Inferior parietal cortex (tissue), 1 donor: ENCODE data around the gene PARP6.

Experiments used
- DNase-seq: peaks from one replicate; pipeline ENCODE4 v3.0.0-alpha.2; 2016; ENCODE audit errors: extremely low spot score

PARP6 gene

GRCh38 chr15:72199721-72200212 is 72.6 kb downstream of the PARP6 start:
- DNase-seq = peak; percentile 81

- no peak for DNase-seq
Measured at GRCh38 chr15:72199205-72199515, 73.2 kb downstream of the PARP6 start.

GRCh38 chr15:72198356-72199204 is 73.8 kb downstream of the PARP6 start:
- DNase-seq = no peak

GRCh38 chr15:72197460-72198355 is 74.6 kb downstream of the PARP6 start, which contains the start of gene GRAMD2A:
TSS of gene GRAMD2A (minus strand) at chr15:72197787.
- DNase-seq = no peak

GRCh38 chr15:72197041-72197459 is 75.3 kb downstream of the PARP6 start:
- no peak for DNase-seq

GRCh38 chr15:72196409-72197040 is 75.8 kb downstream of the PARP6 start:
- no peak for DNase-seq

- DNase-seq = no peak
Measured at GRCh38 chr15:72195101-72195511, 77.2 kb downstream of the PARP6 start.

GRCh38 chr15:72193836-72194396 is 78.4 kb downstream of the PARP6 start:
- DNase-seq = no peak

GRCh38 chr15:72192416-72192815 is 79.9 kb downstream of the PARP6 start:
- DNase-seq = no peak
